ENCODE results near the gene KRABD2.

DNA sequence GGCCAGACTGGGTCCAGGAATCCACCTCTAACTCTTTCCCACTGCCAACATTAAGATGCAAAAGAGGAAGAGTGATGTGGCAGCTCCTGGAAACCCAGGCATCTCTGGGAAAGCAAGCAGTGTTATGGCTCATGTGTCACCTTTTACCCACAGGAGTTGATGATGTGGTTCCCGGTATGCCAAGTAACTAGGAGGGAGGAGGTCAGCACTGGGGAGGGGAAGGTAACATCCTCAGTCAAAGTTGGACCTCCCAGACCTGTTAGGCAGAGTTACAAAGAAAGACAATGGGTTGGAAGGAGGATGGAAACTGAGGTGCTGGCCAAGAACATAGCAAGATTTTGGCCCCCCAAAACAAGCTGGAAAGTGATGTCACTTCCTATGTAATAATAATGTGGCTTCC lies 11.4 kb downstream of the KRABD2 start:
- TF ChIP-seq, protein P1, sequence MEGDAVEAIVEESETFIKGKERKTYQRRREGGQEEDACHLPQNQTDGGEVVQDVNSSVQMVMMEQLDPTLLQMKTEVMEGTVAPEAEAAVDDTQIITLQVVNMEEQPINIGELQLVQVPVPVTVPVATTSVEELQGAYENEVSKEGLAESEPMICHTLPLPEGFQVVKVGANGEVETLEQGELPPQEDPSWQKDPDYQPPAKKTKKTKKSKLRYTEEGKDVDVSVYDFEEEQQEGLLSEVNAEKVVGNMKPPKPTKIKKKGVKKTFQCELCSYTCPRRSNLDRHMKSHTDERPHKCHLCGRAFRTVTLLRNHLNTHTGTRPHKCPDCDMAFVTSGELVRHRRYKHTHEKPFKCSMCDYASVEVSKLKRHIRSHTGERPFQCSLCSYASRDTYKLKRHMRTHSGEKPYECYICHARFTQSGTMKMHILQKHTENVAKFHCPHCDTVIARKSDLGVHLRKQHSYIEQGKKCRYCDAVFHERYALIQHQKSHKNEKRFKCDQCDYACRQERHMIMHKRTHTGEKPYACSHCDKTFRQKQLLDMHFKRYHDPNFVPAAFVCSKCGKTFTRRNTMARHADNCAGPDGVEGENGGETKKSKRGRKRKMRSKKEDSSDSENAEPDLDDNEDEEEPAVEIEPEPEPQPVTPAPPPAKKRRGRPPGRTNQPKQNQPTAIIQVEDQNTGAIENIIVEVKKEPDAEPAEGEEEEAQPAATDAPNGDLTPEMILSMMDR (IDR thresholded peaks at IDR 0.05) = no peak
- TF ChIP-seq EZH2 (IDR thresholded peaks at IDR 0.05; ENCODE audit: borderline replicate concordance, insufficient read depth, low read depth, low read length, poor library complexity, severe bottlenecking) = no peak

Measured in B cell (primary cell).